Measurements from ENCODE around the gene TMUB1.

TMUB1 gene, protein sequence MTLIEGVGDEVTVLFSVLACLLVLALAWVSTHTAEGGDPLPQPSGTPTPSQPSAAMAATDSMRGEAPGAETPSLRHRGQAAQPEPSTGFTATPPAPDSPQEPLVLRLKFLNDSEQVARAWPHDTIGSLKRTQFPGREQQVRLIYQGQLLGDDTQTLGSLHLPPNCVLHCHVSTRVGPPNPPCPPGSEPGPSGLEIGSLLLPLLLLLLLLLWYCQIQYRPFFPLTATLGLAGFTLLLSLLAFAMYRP
- total RNA-seq = 24.0 to 39.5 reads per million in 2 experiments

DNA sequence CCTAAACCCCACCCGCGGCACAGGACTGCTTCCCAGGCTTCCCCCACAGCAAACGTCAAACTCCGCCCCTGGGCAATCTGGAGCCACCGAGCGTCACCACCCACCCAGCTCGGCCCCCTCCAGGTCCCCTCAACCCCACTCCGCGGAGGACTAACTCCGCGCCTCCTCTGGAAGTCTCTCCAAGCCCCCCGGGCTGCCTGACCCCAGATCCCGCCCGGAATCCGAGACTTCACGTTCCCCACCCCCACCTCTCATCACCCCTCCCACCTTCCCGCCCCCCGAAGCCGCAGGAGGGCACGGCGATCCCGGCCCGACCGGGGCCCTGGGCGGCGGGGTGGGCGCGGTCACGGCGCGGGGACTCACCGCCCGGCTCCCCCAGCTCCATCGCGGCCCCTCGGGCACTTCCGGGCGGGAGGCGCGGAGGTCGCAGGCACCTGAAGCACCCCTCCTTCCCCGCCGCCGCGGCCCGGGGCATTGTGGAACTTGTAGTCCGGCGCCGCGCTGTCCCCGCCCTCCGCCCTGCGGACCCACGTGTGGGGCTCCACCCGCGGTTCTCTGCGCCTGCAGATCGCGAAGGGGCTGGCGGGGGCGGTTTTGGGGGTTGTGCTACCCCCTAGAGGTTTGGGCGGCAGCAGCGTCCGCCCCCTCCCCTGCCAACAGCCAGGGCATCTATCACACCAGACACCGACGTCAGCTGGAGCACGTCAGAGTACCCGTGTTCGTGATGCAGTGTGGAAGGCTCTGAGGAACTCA lies at the start of gene TMUB1:
Gene TMUB1 (minus strand): TSS at position 423 of the 753 bp plus-strand sequence. CDS start 930 bp downstream, outside the sequence.
- peak; percentile 88 for DNase-seq (ENCODE audit: low read depth)

- DNase-seq (ENCODE audit: low read depth) = no peak
Measured at GRCh38 chr7:151132461-151133205, 49.3 kb upstream of the TMUB1 start.

DNA sequence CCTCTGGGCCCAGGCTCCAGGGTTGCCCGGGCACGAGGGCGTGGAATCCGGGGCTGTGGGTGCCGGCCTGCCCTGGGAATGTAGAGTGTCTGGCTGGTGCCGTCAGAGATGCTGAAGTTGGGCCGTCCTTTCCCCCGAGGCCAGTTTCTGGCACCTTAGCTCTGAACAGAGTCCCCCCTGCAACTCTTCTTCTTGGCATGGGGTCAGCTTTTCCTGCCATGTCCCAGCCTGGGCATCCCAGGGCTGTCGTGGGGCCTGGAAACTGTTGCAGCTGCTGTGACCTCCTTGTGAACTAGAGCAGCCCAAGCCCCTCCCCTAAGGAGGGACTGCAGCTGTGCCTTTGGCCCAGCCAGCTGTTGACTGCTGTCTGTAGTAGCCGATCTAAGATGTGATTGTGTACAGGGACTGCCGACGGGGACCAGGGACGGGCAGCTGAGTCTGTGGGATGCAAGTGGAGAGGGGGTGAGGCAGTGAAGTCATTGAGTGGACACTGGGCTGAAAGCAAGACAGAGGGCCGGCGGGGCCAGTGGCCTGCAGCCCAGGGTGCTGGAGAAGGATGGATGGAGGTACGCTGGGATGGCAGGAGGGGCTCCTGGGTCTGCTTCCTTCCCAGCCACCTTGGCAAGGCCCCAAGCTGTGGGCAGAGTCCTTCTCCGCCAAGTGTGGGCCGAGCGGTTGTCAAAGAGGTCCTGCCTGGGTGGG lies 48.5 kb upstream of the TMUB1 start:
- DNase-seq (ENCODE audit: low read depth) = no peak

GRCh38 chr7:151131224-151131591 lies 47.9 kb upstream of the TMUB1 start:
- no peak for DNase-seq (ENCODE audit: low read depth)

GRCh38 chr7:151130741-151131157 lies 47.5 kb upstream of the TMUB1 start:
- DNase-seq (ENCODE audit: low read depth) = no peak

DNA sequence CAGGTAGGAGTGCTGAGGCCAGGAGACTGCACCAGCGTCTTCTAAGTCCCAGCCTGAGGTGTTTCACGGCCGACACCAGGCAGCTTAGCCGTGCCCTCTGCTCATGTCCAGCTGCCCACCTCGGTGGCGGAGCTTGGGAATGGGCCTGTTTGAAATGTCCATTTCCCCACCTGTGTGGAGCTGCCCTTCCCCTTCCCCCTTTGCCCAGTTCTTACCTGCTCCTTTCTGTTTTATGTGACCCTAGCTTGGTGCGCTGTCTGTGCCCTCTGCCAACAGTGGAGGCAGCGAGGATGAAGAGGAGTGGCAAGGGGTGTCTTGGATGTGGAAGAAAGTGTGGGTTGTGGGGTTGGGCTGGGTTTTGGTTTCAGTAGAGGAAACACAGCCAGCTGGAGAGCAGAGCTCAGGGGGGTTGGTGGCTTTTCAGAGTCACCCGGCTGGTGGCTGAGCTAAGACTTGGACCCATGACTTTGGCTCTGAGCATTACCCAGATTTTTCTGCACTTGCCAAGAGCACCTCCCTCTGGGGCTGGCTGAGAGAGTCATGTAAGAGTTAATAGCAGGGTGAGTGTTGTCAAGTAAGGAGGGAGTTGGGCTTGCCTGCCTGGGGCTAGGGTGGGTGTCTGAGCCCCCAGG lies 46.8 kb upstream of the TMUB1 start:
- DNase-seq (ENCODE audit: low read depth) = no peak

- no peak for DNase-seq (ENCODE audit: low read depth)
Measured at GRCh38 chr7:151129117-151129959, 46.0 kb upstream of the TMUB1 start.

- DNase-seq (ENCODE audit: low read depth) = no peak
Measured at GRCh38 chr7:151128716-151129115, 45.4 kb upstream of the TMUB1 start.

DNA sequence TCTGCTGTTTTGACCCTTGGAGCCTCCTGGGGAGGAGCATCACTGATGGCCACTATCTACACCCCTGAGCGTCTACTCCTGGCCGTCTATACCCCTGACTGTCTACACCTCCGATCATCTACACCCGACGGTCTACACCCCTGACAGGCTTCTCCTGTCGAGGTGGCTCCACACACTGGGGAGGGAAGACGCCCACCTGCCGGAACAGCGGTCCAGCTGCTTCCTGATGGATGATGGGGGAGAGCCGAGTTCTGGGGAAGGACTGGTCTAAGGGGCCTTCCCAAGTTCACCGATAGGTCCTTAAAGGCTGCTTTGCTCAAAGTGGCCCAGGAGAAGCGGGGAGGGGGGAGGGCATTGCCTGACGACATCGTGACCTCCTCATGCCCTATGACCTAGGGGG lies 44.9 kb upstream of the TMUB1 start:
- DNase-seq (ENCODE audit: low read depth) = no peak

GRCh38 chr7:151126491-151127137 lies 43.3 kb upstream of the TMUB1 start:
- DNase-seq (ENCODE audit: low read depth) = no peak

DNA sequence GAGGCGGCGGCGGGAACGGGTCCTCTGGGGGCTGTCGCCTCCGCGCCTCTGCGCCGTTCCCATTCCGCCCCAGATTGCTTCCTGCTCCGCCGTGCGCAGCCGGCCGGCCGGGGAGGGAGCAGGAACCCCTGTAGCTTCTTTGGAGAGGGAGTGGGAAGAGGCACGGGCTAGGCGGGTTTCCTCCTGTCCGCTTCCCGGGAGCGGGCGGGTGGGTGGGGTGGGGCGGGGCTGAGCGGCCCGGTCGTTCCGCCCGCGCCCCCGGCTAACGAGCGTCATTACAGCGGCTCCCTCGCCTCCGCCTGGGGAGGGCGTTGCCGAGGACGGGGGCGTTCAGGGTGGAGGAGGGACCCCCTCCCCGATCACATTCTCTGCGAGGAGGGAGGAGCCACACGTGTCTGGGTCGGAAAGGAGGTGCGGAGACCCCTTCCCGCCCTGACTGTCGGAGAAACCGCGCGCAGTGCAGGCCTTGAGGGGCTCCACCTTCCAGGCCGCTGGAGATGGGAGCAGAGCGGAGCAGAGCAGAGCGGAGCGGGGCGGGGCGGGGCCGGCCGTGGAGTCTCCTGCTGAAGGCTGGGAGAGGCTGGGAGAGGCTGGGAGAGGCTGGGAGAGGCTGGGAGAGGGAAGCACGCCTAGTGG lies 42.7 kb upstream of the TMUB1 start:
- no peak for DNase-seq (ENCODE audit: low read depth)

DNA sequence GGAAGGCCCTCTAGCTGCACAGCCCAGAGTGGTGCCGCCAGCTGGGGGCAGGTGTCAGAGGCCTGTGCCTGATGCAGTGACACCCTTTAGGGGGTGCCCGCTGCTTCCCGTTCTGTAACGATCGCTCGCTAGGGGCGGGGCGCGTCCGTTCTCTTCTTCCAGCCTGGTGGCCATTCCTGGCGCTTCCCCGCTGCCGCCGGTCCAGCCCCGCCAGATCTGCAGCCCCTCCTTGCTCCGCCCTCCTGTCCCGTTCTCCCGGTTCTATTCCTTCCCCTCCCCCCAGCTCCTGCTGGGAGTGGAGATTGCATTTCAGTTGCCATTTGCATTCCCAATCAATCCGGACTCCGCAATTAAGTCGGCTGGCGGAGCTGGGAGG lies 42.2 kb upstream of the TMUB1 start:
- no peak for DNase-seq (ENCODE audit: low read depth)

- no peak for DNase-seq (ENCODE audit: low read depth)
Measured at GRCh38 chr7:151124899-151125399, 41.7 kb upstream of the TMUB1 start.

- DNase-seq (ENCODE audit: low read depth) = no peak
Measured at GRCh38 chr7:151124481-151124880, 41.2 kb upstream of the TMUB1 start.

DNA sequence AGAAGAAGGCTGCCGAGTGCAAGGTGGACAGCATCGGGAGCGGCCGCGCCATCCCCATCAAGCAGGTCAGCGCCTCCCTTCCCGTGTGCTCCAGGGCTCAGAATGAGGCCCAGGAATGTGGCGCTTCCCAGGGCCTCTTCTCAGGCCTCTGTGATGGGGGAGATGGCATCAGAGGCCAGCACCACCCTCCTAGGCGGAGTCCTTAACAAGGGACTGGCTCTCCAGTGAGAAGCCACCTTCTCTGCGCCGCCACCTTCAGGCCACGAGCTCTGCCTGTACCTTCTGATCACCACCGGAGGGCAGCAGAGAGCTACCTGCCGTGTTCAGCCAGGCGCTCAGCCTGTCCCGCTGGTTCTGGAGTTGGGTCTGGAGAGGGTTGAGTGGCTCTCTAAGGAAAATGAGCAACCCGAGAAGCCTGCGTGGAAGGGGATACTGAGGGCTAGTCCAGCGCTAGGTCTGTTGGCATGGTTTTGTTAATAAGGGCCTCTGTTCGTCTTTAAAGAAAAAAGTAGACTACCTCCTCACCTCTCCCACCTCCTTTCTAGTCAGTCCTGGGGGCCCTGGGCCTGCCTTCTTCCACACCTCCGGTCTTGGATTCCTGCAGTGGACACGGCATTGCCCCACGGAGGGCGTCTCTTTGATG lies 40.6 kb upstream of the TMUB1 start:
- DNase-seq (ENCODE audit: low read depth) = peak; percentile 77

GRCh38 chr7:151123158-151123821 lies 40.0 kb upstream of the TMUB1 start:
- DNase-seq (ENCODE audit: low read depth) = no peak

DNA sequence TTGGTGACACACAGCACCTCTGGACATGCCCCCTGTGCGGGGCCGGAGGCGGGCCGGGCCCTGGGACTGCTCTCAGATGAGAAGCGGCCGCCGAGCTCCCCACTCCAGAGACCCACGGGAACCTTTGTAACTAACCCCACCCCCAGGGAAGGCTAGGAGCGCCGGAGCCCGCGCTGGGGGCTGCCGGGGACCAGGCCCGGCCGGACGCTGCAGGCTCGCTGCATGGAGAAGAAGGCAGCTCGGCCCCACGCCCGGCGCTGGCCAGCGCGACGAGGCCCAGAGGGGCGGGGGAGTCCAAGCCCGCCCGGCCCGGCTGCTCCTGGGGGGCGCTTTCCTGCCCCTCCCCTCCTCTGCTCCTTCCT lies 39.5 kb upstream of the TMUB1 start:
- no peak for DNase-seq (ENCODE audit: low read depth)

GRCh38 chr7:151122276-151122675 lies 39.0 kb upstream of the TMUB1 start:
- DNase-seq (ENCODE audit: low read depth) = no peak
